Measurements from ENCODE around the gene SLIT1.

- TF ChIP-seq USF1 (IDR thresholded peaks at IDR 0.05), result peak; percentile 94
- TF ChIP-seq EP300 (IDR thresholded peaks at IDR 0.05; ENCODE audit: borderline replicate concordance), result peak; percentile 49; the same call in 1 of the 2 replicates
- TF ChIP-seq RAD21 (IDR thresholded peaks at IDR 0.05; ENCODE audit: low read depth), result peak; percentile 95
- 0 out of 2 replicates have a peak, but pooled peaks have one; percentile 2 for TF ChIP-seq ZBTB7A (IDR thresholded peaks at IDR 0.05; ENCODE audit: low read depth)
- TF ChIP-seq CEBPB (IDR thresholded peaks at IDR 0.05), result no peak
These were observed 148.1 kb downstream of the SLIT1 start for GRCh38 chr10:97037365-97038361.
